MCF 10A (cell line): Measurements from ENCODE around the gene CGNL1. TPM values are rescaled to one million over a fixed set of nuclear protein-coding genes. Genes with fewer than 3 reads are reported as not detected.

ENCODE experiments used
- BruUV-seq: library from RNA; stranded (reverse); fragments of 400-500 nt; replicated peaks from 2 replicates; lab custom pipeline; 2021; lab: Mats Ljungman, UMichigan
- CTCF ChIA-PET: fragments of 300-600 bp; sonication (Branson Sonifier 250); formaldehyde crosslinking; extraction: SDS; loops from one replicate; lab custom pipeline; 2021; ENCODE audit warnings: antibody characterized with exemption, inconsistent platforms; lab: Yijun Ruan, JAX
- POLR2A ChIA-PET: fragments of 300-600, 350-650 bp; sonication (Branson Sonifier 250); formaldehyde crosslinking; extraction: SDS; loops from one replicate; lab custom pipeline; 2020; ENCODE audit warnings: antibody characterized with exemption, inconsistent platforms; lab: Yijun Ruan, JAX
- DNase-seq: peaks from one replicate; pipeline ENCODE4 v3.0.0-alpha.2; 2018; ENCODE audit not compliant: unreplicated experiment
- H3K27ac Mint-ChIP-seq: one replicate; pipeline ENCODE4 v1.8.0; 2022; ENCODE audit warnings: mild to moderate bottlenecking, low read depth, mixed read lengths; ENCODE audit not compliant: unreplicated experiment
- H3K27me3 Mint-ChIP-seq: one replicate; pipeline ENCODE4 v1.8.0; 2022; ENCODE audit warnings: mixed read lengths; ENCODE audit not compliant: insufficient read depth, unreplicated experiment
- H3K36me3 Mint-ChIP-seq: one replicate; pipeline ENCODE4 v1.8.0; 2022; ENCODE audit warnings: mild to moderate bottlenecking, moderate library complexity, mixed read lengths; ENCODE audit not compliant: insufficient read depth, unreplicated experiment
- H3K4me1 Mint-ChIP-seq: one replicate; pipeline ENCODE4 v1.8.0; 2022; ENCODE audit warnings: mixed read lengths; ENCODE audit not compliant: insufficient read depth, unreplicated experiment
- H3K4me3 Mint-ChIP-seq: one replicate; pipeline ENCODE4 v1.8.0; 2022; ENCODE audit warnings: mild to moderate bottlenecking, moderate library complexity, mixed read lengths; ENCODE audit not compliant: unreplicated experiment
- H3K9me3 Mint-ChIP-seq: one replicate; pipeline ENCODE4 v1.8.0; 2022; ENCODE audit warnings: mixed read lengths; ENCODE audit not compliant: unreplicated experiment
- CTCF ChIP-seq: fragments of 200-600 bp; IDR thresholded peaks from one replicate; pipeline ENCODE4 v1.8.0; 2022; ENCODE audit warnings: antibody characterized with exemption, mild to moderate bottlenecking; ENCODE audit not compliant: unreplicated experiment
- intact Hi-C: fragments of 100-400 bp; cut with micrococcal nuclease; formaldehyde crosslinking; loops from 2 replicates; pipeline ENCODE4 v1.14.1; 2022
- total RNA-seq: library from RNA; stranded (reverse); gene quantifications from 2 replicates; pipeline ENCODE4 v1.2.3, GENCODE V29; 2022

The CGNL1 gene
- total RNA-seq, 1 experiment from 2014 or later = 0.05 TPM

- Mint-ChIP-seq H3K4me1 (peaks cover 42% of the 10 kb centered on the region), H3K36me3 (no peaks in the 10 kb centered on the region), H3K27ac (no peak overlapping the region), H3K9me3 (no peaks in the 10 kb centered on the region), H3K27me3 (no peaks in the 10 kb centered on the region), H3K4me3 (no peak overlapping the region)
- CTCF ChIA-PET = interaction anchor here (0.5 to 3.5 kb wide), 8 partner anchors 8 to 210 kb away, joined by 3 to 24 read pairs (median 6); no protein-coding TSS in a partner anchor
- no peak for TF ChIP-seq CTCF
- no TSS peak for BruUV-seq
- DNase-seq = peak; percentile 12
- POLR2A ChIA-PET = no interaction called here
- intact Hi-C loops = no loop called here
Measured at GRCh38 chr15:57550640-57551039, 174.3 kb downstream of the CGNL1 start.

GRCh38 chr15:57551715-57552677, 175.7 kb downstream of the CGNL1 start:
- ChIA-PET POLR2A (interaction anchor here (0.7 to 1.4 kb wide), 2 partner anchors 19 to 24 kb away, joined by 3 read pairs; no protein-coding TSS in a partner anchor), CTCF (interaction anchor here (0.6 to 17.5 kb wide), 9 partner anchors 8 to 314 kb away, joined by 3 to 297 read pairs (median 5); no protein-coding TSS in a partner anchor)
- H3K27me3 Mint-ChIP-seq = no peaks in the 10 kb centered on the region
- H3K36me3 Mint-ChIP-seq = no peaks in the 10 kb centered on the region
- H3K4me3 Mint-ChIP-seq = no peak overlapping the region
- peak overlapping the region; percentile 91 for H3K27ac Mint-ChIP-seq
- intact Hi-C loops = no loop called here
- H3K9me3 Mint-ChIP-seq = no peaks in the 10 kb centered on the region
- peaks cover 44% of the 10 kb centered on the region for H3K4me1 Mint-ChIP-seq
- peak; percentile 74 for DNase-seq
- TF ChIP-seq CTCF = no peak
- no TSS peak for BruUV-seq

GRCh38 chr15:57552678-57553334, 176.5 kb downstream of the CGNL1 start:
- peak overlapping the region; percentile 91 for H3K27ac Mint-ChIP-seq
- H3K4me1 Mint-ChIP-seq = peaks cover 44% of the 10 kb centered on the region
- no peak overlapping the region for H3K4me3 Mint-ChIP-seq
- ChIA-PET CTCF (interaction anchor here (0.9 to 17.5 kb wide), 6 partner anchors 7 to 212 kb away, joined by 3 to 297 read pairs (median 4); no protein-coding TSS in a partner anchor), POLR2A (interaction anchor here (0.7 to 1.4 kb wide), 2 partner anchors 18 to 24 kb away, joined by 3 read pairs; no protein-coding TSS in a partner anchor)
- no peaks in the 10 kb centered on the region for H3K9me3 Mint-ChIP-seq
- no peak for TF ChIP-seq CTCF
- no peaks in the 10 kb centered on the region for H3K36me3 Mint-ChIP-seq
- BruUV-seq = no TSS peak
- DNase-seq = no peak
- H3K27me3 Mint-ChIP-seq = no peaks in the 10 kb centered on the region
- intact Hi-C loops = no loop called here
